ENCODE data around the gene BAIAP2L2. TPM values are rescaled to one million over a fixed set of nuclear protein-coding genes. Genes with fewer than 3 reads are reported as not detected.
"Not testable (repeated sequence)": the region's sequence is repeated elsewhere in the genome, so short reads cannot be mapped to it uniquely, and the experiment has no call there.

Gene BAIAP2L2
- total and polyA plus RNA-seq, 7 donors, result 0.23 to 5.1 (median 0.55) TPM; not detected in 1

DNA sequence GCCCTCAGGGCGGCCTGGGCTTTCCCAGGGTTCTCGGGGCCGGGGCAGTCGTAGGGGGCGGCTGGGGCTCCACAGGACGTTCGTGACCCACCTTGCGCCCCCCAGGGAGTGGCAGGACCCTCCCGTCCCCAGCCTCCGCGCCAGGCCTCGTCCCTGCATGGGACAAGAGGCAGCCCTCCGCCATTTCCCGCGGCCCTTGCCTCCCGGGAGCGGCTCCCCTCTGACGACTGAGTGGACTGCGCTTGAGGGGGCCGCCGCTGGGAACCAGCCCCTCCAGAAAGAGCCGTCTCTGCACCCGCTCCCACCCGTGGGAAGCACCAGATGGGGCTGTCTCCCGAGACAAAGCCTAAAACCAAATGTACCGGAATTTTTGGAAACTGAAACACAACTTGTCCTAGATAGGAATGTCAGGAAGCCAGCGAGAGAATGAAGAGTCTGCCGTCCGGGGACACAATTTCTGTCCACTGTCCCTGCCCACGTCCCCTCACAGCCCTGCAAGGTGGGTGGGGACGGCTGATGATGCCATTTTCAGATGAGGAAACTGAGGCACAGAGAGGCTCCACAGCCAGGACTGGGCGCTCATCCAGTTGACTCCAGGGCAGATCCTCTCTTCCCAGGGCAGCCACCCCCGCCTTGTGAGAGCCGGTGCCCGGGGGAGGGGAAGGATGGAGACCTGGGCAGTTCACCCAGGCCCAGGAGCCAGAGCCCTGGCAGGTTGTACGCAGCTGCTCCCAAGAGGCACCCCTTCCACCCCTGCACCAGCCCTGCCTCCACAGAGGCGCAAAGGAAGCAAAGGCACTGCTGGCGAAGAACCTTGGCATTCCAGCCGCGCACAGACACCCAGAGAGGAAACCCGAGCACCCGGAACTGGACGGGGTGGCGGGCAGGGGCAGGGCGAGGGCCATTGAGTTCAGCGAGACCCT, 71.3 kb downstream of the BAIAP2L2 start:
- WGBS, 3 donors, result 44 to 60% (median 59%) methylated on average over 46 of the region's 46 CpGs
- H3K27me3 ChIP-seq (ENCODE audit: insufficient read depth in 3 of 3, low read length in 2 of 3), result peaks cover 0 to 3% (median 2%) of the 10 kb centered on the region in 3 donors
- H3K9me3 ChIP-seq, result no peaks in the 10 kb centered on the region
- DNase-seq (no peak), ATAC-seq (no peak)
- intact Hi-C loops (cut with DNase I), result no loop called here
- peaks cover 2% of the 10 kb centered on the region for H3K4me1 ChIP-seq
- TF ChIP-seq, protein P1, sequence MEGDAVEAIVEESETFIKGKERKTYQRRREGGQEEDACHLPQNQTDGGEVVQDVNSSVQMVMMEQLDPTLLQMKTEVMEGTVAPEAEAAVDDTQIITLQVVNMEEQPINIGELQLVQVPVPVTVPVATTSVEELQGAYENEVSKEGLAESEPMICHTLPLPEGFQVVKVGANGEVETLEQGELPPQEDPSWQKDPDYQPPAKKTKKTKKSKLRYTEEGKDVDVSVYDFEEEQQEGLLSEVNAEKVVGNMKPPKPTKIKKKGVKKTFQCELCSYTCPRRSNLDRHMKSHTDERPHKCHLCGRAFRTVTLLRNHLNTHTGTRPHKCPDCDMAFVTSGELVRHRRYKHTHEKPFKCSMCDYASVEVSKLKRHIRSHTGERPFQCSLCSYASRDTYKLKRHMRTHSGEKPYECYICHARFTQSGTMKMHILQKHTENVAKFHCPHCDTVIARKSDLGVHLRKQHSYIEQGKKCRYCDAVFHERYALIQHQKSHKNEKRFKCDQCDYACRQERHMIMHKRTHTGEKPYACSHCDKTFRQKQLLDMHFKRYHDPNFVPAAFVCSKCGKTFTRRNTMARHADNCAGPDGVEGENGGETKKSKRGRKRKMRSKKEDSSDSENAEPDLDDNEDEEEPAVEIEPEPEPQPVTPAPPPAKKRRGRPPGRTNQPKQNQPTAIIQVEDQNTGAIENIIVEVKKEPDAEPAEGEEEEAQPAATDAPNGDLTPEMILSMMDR (IDR thresholded peaks at IDR 0.05), result no peak
- no peak overlapping the region for H3K4me3 ChIP-seq
- H3K27ac ChIP-seq, result peak overlapping the region; percentile 10
- H3K36me3 ChIP-seq (ENCODE audit: insufficient read depth in 1 of 2, low read depth in 1 of 2), result no peaks in the 10 kb centered on the region

DNA sequence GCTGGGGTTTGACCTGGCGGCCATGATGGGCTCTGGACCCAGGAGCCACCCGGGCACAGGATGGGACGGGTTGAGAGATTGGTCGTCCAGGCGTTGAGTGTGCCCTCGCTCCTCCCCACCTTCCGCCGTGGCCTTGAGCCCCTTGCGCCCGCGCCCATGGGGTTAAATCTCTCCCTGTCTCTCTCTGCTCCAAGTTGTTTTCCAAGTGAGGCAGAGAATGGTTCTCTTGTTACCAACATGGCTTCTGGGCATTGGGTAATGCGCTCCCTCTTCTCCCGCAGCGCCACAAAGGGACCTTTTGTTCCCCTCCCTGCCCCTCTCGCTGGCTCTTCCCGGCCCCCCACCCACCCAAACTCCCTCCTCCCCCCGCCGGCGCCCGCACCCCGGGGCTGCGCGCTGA, 72.1 kb downstream of the BAIAP2L2 start:
- Histone ChIP-seq H3K27me3 (ENCODE audit: insufficient read depth in 3 of 3, low read length in 2 of 3) (peaks cover 0 to 3% (median 2%) of the 10 kb centered on the region in 3 donors), H3K4me1 (peaks cover 4% of the 10 kb centered on the region), H3K4me3 (no peak overlapping the region), H3K27ac (peak overlapping the region; percentile 9), H3K36me3 (ENCODE audit: insufficient read depth in 1 of 2, low read depth in 1 of 2) (no peaks in the 10 kb centered on the region), H3K9me3 (no peaks in the 10 kb centered on the region)
- intact Hi-C loops (cut with DNase I), result no loop called here
- DNase-seq (no peak), ATAC-seq (no peak)
- TF ChIP-seq, protein P1 (IDR thresholded peaks at IDR 0.05), result no peak
- 89 to 94% (median 91%) methylated on average over 21 to 23 of the region's 23 CpGs for WGBS, 3 donors

DNA sequence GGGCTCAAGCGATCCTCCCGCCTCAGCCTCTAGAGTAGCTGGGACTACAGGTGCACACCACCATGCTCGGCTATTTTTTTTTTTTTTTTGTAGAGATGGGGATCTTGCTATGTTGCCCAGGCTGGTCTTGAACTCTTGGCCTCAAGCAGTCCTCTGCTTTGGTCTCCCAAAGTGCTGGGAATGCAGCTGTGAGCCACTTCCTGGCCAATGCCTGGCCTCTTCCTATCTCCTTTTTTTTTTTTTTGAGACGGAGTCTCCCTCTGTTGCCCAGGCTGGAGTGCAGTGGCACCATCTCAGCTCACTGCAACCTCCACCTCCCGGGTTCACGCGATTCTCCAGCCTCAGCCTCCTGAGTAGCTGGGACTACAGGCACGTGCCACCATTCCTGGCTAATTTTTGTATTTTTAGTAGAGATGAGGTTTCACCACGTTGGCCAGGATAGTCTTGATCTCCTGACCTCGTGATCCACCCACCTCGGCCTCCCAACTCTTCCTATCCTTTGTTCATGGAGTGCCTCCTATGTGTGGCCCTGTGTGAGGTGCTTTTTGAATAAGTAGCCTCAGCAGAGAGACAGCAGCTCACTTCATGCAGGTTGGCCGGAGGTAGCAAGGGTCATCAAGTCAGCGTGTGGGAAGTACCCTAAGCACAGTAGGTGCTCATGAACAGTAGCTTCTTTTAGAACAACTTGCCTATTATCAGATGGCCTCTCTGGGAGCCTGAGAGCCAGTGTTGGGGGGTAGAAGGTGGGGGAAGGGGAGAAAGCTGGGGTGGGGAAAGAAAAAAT, 72.9 kb downstream of the BAIAP2L2 start:
- whole genome bisulfite sequencing, 3 donors, result 86 to 92% (median 89%) methylated on average over 13 of the region's 13 CpGs
- intact Hi-C loops (cut with DNase I), result not testable (repeated sequence)

DNA sequence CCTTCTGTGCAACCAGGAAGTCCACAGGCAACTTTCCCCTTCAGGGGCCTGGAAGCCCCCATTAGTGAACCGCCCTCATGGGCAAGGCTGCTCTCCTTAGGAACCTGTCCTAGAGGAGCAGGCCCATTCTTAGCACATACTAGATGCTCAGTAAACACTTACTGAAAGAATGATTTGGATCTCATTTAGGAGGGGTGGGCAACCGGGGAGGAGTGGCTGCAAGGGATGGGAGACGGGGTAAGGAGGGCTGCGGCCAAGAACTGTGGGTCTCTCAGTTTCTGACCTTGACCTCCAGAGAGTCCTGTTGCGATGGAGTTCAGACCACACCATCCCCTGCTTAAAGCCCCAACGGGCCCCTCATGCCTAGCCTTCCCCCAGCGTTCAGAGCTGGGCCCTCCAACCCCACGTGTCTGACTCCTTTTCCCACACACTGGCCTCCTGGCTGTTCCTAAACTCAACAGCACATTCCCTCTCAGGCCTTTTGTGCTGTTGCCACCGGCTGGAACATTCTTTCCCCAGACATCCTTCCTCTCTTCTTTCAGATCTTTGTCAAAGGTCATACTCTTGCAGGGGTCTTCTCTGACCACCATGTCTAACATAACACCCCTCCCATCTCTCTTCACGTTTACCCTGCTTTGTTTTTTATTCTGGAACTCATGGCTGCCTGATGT, 74.0 kb downstream of the BAIAP2L2 start:
- intact Hi-C loops (cut with DNase I), result no loop called here
- H3K36me3 ChIP-seq (ENCODE audit: insufficient read depth in 1 of 2, low read depth in 1 of 2), result no peaks in the 10 kb centered on the region
- no peak overlapping the region for H3K4me3 ChIP-seq
- DNase-seq (no peak), ATAC-seq (no peak)
- WGBS, 3 donors, result 74 to 78% (median 76%) methylated on average over 10 of the region's 10 CpGs
- H3K27me3 ChIP-seq (ENCODE audit: insufficient read depth in 3 of 3, low read length in 2 of 3), result peaks cover 0 to 3% (median 2%) of the 10 kb centered on the region in 3 donors
- no peak overlapping the region for H3K27ac ChIP-seq
- no peaks in the 10 kb centered on the region for H3K9me3 ChIP-seq
- peaks cover 7% of the 10 kb centered on the region for H3K4me1 ChIP-seq
- TF ChIP-seq, protein P1 (IDR thresholded peaks at IDR 0.05), result no peak

More for the DNA sequence above, 72.9 kb downstream of the BAIAP2L2 start:
- not testable (repeated sequence) for H3K27me3 ChIP-seq (ENCODE audit: insufficient read depth in 3 of 3, low read length in 2 of 3); DNase-seq; H3K27ac ChIP-seq; ATAC-seq; H3K9me3 ChIP-seq; H3K36me3 ChIP-seq (ENCODE audit: insufficient read depth in 1 of 2, low read depth in 1 of 2); H3K4me3 ChIP-seq; H3K4me1 ChIP-seq
